Islet of Langerhans (tissue), 1 donor: Measurements from ENCODE around the gene CFAP54.

Experiments used
- FAIRE-seq: peaks from one replicate; lab custom pipeline; 2011; peaks lifted over from hg19 to GRCh38; lab: Jason Lieb, UNC

CFAP54 gene

DNA sequence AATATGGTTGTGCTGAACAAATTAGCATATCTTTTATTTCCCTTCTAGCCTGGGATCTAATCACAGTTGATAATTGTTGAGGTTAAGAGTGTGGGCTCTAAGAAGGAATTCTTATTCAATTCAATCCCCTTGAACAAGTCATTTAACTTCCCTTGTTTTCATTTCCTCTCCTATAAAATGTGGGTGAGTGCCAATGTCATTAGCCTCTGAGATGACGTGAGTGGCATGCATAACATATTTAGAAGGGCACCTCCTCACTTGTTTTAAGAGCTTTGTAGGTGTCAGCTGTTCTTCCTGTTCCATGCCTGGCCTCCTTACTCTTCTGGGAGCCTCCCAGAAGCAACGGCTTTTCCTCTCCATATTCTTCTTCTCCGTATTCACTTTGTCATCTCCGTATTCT, 262.2 kb downstream of the CFAP54 start:
- no peak for FAIRE-seq

DNA sequence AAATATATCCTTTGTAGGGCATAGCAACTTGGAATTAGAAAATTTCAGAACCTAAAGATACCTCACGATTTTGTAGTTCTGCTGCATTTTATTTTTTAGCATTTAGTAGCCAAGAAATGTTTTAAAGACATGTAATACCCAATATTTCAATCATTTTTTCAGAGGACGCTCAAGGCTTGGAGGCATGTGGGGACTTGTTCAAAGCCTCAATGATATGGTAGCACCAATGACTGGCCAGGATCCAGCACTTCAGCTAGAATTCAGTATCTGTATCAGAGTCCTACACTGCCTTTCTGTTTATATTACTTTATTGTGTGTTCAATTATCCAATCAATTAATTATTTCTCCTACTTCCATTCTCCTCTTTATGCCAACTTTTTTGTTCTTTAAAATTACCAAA, 262.8 kb downstream of the CFAP54 start:
- FAIRE-seq: no peak

DNA sequence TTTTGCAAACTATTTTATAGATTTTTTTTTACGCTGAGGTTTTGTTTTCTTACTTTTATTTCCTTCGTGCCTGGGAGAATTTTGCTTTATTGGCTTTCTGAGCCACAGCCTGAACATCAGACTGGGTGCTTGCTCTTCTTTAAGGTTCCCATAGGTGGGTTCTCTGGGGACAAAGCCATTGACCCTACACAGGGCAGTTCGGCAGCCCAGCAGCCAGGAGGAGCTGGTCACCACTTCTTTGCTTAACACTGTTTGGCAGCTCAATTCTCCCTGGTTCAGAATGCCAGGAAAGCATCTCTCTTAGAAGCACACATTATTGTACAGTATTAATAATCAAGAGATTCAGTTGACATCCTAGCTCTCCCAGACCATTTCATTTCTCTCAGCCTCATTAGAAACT, 276.9 kb downstream of the CFAP54 start:
- no peak for FAIRE-seq

GRCh38 chr12:96769400-96769799, 280.0 kb downstream of the CFAP54 start:
- FAIRE-seq: no peak

GRCh38 chr12:96770219-96771102, 281.1 kb downstream of the CFAP54 start:
- no peak for FAIRE-seq

GRCh38 chr12:96773031-96773430, 283.7 kb downstream of the CFAP54 start:
- no peak for FAIRE-seq

DNA sequence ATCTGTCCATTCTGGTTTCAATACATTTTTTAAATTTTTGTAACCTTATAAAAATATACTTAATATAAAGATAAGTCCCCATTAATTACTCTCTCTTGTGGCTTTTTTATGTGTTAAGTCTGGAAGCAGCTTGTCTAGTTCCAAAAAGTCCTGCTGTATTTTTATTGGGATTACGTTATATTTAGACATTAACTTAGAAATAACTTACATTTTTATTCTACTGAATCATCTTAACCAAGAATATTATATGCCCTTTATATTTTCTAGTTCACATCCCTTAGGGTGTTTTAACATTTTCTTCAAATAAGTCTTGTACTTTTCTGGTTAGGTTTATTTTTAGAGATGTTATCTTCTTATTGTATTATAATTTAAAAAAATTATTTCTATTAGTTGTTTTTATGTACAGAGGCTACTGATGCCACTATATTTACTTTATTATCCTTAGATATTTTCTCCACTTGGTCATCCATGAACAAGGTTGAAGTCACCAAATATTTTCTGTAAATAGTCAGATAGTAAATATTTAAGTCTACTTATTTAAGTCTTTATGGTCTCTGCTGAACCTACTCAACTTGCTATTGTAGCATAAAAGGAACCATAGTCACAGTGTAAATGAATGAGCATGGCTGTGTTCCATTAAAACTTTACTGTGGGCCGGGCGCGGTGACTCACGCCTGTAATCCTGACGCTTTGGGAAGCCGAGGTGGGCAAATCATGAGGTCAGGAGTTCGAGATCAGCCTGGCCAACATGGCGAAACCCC, 285.3 kb downstream of the CFAP54 start:
- FAIRE-seq: no peak

GRCh38 chr12:96776908-96777307, 287.5 kb downstream of the CFAP54 start:
- FAIRE-seq: no peak

DNA sequence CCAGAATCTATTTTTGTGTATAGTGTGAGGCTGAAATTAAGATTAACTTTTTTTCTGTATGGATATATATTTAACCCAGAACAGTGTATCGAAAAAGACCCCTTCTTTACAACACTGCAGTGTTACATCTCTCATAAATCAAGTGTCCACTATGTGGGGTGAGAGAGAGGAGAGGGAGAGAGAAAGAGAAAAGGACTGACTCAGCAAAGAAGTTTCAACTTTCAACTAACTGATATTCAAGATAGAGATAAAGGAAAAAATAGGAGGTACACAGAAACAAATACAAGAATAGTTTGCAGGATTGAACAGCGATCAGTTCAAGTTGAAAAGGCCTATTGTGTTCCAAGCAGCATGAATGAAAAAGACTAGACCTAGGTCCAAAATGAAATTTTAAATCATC, 291.0 kb downstream of the CFAP54 start:
- no peak for FAIRE-seq

DNA sequence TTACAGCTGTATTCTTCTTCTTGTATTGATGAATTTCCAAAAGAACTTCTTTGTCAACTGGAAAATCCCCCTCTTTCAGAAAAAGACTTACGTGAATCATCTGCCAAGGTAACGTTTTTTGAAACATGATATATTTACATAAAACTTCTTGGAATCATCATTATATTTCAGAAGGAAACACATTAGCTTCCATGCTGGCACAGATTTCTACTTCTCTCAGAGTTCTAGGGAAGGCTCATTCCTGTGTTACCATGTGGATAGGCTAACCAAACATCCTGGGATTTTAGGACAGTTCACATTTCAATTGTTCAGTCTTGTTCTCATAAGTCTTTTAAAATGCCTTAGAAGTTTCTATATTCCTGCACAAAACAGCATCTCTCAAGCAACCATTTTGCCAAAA, 297.4 kb downstream of the CFAP54 start:
- FAIRE-seq: no peak

DNA sequence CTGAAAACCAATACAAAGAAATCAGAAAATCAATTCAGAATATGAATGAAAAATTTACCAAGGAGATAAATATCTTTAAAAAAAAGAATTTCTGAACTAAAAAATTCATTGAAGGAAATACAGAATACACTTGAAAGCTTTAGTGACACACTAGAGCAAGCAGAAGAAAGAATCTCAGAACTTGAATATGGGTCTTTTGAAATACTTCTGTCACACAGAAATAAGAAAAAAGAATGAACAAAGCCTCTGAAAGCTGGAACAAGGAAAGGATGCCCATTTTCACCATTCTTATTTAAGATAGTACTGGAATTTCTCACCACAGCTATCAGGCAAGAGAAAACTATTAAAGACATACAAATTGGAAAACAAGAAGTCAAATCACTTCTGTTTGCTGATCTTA, 314.6 kb downstream of the CFAP54 start:
- FAIRE-seq: no peak

DNA sequence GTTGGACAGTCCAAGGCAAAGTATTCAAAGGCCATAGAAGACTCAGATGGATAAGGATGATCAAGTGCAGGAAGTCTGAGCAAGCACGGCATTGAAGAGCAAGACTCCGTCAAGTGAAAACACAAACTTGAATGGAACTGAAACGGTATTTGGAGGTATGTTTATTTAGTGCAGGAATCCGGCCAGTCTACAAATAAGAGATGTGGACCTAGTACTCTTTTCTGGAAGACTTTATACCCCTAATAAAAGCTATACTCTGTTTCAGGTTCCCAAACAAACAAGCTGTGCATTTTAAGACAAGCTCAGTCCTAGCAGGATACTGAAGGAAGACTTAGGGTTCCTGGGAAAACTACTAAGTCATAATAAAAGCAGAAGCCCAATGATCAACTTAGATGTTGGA, 316.9 kb downstream of the CFAP54 start:
- no peak for FAIRE-seq

DNA sequence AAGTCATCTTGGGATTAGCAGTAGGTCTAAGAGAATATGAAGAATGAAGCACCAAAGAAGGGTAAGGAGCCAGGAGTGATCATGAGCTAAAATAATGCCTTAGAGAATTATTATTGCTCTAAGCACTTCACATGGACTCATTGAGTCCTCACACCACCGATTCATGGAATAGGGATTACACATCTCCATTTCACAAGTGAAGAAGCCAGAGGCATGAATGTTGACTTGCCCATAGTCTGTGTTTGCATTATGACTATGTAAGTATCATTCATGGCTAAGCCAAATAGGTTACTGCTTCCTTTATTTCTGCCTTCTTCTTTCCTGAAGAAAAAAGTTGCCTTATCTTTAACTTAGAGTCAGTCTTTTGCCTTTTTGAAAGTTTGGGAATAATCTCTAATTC, 318.4 kb downstream of the CFAP54 start:
- no peak for FAIRE-seq

DNA sequence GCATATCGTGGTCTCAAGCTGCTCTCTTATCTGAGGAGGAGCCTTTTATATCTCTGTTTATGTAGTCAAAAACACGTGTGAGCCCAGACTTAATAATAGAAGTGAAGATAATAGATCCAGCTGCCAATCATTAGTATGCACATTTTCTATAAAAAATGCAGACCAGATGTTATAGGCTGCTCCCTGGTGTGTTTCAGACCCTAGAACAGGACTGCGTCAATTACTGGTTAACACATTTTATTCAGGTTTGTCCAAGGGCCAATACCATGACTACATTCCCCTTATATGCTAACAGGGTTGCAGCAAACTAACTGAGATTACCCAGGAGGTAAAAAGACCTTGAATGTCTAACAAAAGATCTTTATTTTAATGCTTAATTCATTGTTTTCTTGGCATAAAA, 319.2 kb downstream of the CFAP54 start:
- FAIRE-seq: no peak

DNA sequence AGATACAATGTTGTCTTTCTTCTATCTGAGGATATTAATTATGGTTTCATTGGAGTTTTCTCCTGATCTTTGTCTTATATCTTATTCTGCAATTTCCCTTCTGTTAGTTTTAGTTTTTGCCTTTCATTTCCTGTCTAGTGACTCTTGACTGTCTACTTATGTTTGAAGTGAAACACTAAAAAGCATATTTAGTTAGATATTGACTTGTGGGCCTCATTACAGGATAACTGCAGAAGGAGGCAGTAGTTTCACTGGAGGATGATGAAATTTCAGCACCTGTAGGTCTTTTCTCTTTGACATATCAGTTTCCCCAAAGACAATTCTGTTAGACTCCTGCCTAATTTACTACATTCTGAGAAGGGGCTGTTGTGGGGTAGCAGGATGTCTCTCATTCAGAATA, 320.1 kb downstream of the CFAP54 start:
- no peak for FAIRE-seq

GRCh38 chr12:96810057-96810456, 320.7 kb downstream of the CFAP54 start:
- no peak for FAIRE-seq

- no peak for FAIRE-seq
These were observed 321.1 kb downstream of the CFAP54 start for GRCh38 chr12:96810477-96810876.

GRCh38 chr12:96811083-96811482, 321.7 kb downstream of the CFAP54 start:
- no peak for FAIRE-seq

- no peak for FAIRE-seq
These were observed 322.8 kb downstream of the CFAP54 start for GRCh38 chr12:96812153-96812552.

DNA sequence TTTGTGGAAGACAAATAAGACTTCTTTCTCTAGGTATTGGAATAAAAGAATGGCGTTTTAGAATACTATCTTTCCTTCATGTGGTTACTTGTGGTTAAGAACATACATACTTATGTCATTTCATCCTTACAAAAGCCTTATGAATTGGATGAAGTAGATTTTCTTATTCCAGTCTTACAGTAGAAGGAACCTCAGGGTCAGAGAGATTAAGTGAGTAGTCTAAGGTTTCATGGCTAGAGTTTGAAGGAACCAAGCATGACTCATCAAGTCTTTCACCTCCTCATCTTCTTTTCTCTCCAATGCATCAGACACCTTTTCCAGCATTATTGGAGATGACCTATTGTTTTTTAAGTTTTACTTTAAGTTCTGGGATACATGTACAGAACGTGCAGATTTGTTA, 324.8 kb downstream of the CFAP54 start:
- FAIRE-seq: no peak

- FAIRE-seq: no peak
These were observed 332.2 kb downstream of the CFAP54 start for GRCh38 chr12:96821592-96821991.

DNA sequence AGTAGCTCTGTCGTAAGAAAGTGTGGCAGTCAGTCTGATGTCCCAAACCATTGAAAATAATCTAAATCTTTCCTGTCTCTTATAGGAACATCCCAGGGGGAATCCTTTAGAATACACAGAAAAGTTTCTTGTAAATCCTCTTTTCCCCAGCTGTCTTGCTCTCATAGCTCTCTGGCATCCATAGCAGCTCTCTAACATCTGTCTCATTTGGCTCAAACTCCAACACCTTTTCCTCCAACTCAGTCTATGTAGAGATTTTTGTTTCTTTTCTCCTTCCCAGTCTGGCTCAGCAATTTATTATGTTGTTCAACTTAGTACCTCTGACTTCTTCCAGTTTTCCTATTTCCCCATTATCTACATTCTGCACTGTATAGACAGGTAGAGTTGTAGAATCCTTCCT, 333.3 kb downstream of the CFAP54 start:
- FAIRE-seq: no peak

DNA sequence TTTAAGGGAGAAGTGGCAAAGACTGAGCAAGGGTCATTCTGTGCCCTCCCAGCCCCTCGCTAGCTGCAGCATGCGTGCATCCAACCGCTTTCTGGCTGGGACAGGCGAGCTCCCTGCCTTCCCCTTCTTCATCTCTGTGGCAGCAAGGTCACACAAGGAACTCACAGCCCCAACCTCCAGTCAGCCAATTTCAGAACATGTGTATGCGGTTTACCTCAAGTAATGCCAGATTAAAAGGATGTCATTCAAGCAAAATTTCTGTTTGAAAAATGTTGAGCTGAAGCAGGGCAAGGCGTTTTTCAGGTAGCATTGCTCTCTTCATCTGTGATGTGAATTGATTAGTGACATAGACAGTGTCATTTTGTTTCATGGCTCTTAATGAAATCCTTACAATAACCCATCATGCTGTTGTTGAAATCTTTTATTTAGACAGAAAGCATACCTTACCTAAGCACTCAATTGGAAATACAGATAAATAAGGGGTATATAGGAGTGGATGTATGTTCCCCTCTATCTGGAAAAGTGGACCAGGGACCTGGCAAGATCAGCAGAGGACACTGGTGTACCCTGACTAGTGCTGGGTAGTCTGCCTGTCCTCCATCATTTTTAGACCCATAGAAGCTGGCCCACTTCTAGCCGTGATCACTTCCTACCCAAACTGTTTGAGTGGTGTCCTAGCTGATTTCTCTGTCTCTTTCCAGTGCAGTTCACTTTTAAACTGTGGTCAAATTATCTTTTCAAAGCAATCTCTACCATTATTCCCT, 334.9 kb downstream of the CFAP54 start:
- FAIRE-seq: no peak
